Uterus (tissue), 2 donors: ENCODE results near the gene SLC38A1.

Source experiments
- CTCF ChIP-seq, 4 experiments: fragments of 200-600 bp in 2 of 4; fragments of 450-650 bp in 2 of 4; sonication (generic) in 2 of 4; IDR thresholded peaks; one replicate each; pipeline ENCODE4 v1.5.1; 2016 to 2019; ENCODE audit warnings: antibody characterized with exemption in 4 of 4, mild to moderate bottlenecking in 2 of 4, moderate library complexity in 1 of 4
- POLR2A ChIP-seq, 2 donors: fragments of 450-650 bp; IDR thresholded peaks; one replicate each; pipeline ENCODE4 v1.6.1; 2016; ENCODE audit warnings: antibody characterized with exemption in 2 of 2, mild to moderate bottlenecking in 1 of 2, moderate library complexity in 1 of 2

- TF ChIP-seq CTCF (IDR thresholded peaks at IDR 0.05) (no peak), POLR2A (IDR thresholded peaks at IDR 0.05) (no peak)
Measured at GRCh38 chr12:46187023-46187422, 81.8 kb downstream of the SLC38A1 start.
